Type B pancreatic cell (in vitro differentiated cells): ENCODE data around the gene PEAR1. TPM values are rescaled to one million over a fixed set of nuclear protein-coding genes. Genes with fewer than 3 reads are reported as not detected.
A peak's percentile ranks its signal among the peaks of the same experiment; 100 is the strongest.

Source experiments
- DNase-seq: peaks from one replicate; pipeline ENCODE4 v3.0.0; 2021; ENCODE audit warnings: mixed read lengths; ENCODE audit not compliant: unreplicated experiment; ENCODE audit errors: extremely low spot score
- H3K27ac Mint-ChIP-seq: 2 replicates; pipeline ENCODE4 v1.8.0; 2021; ENCODE audit warnings: mild to moderate bottlenecking, mixed read lengths
- H3K27me3 Mint-ChIP-seq: 2 replicates; pipeline ENCODE4 v1.8.0; 2021; ENCODE audit warnings: mixed read lengths
- H3K36me3 Mint-ChIP-seq: 2 replicates; pipeline ENCODE4 v1.8.0; 2021; ENCODE audit warnings: mixed read lengths
- H3K4me1 Mint-ChIP-seq: one replicate; pipeline ENCODE4 v1.8.0; 2021; ENCODE audit warnings: mixed read lengths; ENCODE audit not compliant: unreplicated experiment
- H3K4me3 Mint-ChIP-seq: 2 replicates; pipeline ENCODE4 v1.8.0; 2021; ENCODE audit warnings: mild to moderate bottlenecking, mixed read lengths
- H3K9me3 Mint-ChIP-seq: 2 replicates; pipeline ENCODE4 v1.8.0; 2021; ENCODE audit warnings: mixed read lengths
- CTCF ChIP-seq: fragments of 200-600 bp; sonication (generic); conservative IDR thresholded peaks from 2 replicates; pipeline ENCODE4 v1.5.0; 2021; ENCODE audit warnings: antibody characterized with exemption, mild to moderate bottlenecking
- total RNA-seq: library from RNA; stranded (reverse); gene quantifications from 2 replicates; pipeline ENCODE4 v1.2.1, GENCODE V29; 2021; ENCODE audit warnings: low replicate concordance

Gene PEAR1
- total RNA-seq, 1 donor from 2014 or later = 11.7 TPM

- Mint-ChIP-seq H3K9me3 (no peaks in the 10 kb centered on the region), H3K27me3 (peaks cover 69% of the 10 kb centered on the region), H3K36me3 (no peaks in the 10 kb centered on the region), H3K27ac (peak overlapping the region; percentile 60), H3K4me3 (peak overlapping the region; percentile 68), H3K4me1 (peaks cover 31% of the 10 kb centered on the region)
- TF ChIP-seq CTCF = no peak
- no peak for DNase-seq
Measured at GRCh38 chr1:156895455-156895812, 1.9 kb downstream of the PEAR1 start.

DNA sequence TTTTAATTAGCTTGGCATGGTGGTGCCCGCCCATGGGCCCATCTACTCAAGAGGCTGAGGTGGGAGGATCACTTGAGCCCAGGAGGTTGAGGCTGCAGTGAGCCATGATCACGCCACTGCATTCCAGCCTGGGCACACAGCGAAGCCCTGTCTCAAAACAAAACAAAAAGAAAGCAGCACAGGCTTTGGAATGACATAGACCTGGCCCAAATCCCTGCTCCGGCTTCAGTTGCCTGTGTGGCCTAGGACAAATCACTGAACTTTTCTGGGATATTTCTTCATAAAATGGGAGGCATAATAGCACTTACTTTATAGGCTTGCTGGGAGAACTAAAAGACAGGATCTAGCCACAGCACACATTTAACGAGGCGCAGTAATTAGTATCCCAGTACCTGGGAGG lies 2.4 kb downstream of the PEAR1 start:
- no peak for TF ChIP-seq CTCF
- Mint-ChIP-seq H3K9me3 (no peaks in the 10 kb centered on the region), H3K4me1 (peaks cover 31% of the 10 kb centered on the region), H3K27me3 (peaks cover 66% of the 10 kb centered on the region), H3K4me3 (peak overlapping the region; percentile 68), H3K27ac (peak overlapping the region; percentile 60), H3K36me3 (no peaks in the 10 kb centered on the region)
- DNase-seq = no peak

- H3K9me3 Mint-ChIP-seq = no peaks in the 10 kb centered on the region
- H3K4me3 Mint-ChIP-seq = no peak overlapping the region
- peaks cover 35% of the 10 kb centered on the region for H3K4me1 Mint-ChIP-seq
- H3K27me3 Mint-ChIP-seq = peaks cover 65% of the 10 kb centered on the region
- H3K27ac Mint-ChIP-seq = no peak overlapping the region
- no peak for DNase-seq
- H3K36me3 Mint-ChIP-seq = no peaks in the 10 kb centered on the region
- no peak for TF ChIP-seq CTCF
Measured at GRCh38 chr1:156896490-156897033, 3.0 kb downstream of the PEAR1 start.

GRCh38 chr1:156897078-156897825 lies 3.7 kb downstream of the PEAR1 start:
- no peak for DNase-seq
- H3K4me3 Mint-ChIP-seq = no peak overlapping the region
- TF ChIP-seq CTCF = no peak
- H3K4me1 Mint-ChIP-seq = peaks cover 41% of the 10 kb centered on the region
- H3K36me3 Mint-ChIP-seq = no peaks in the 10 kb centered on the region
- no peak overlapping the region for H3K27ac Mint-ChIP-seq
- peaks cover 58% of the 10 kb centered on the region for H3K27me3 Mint-ChIP-seq
- H3K9me3 Mint-ChIP-seq = no peaks in the 10 kb centered on the region

GRCh38 chr1:156898161-156898566 lies 4.6 kb downstream of the PEAR1 start:
- Mint-ChIP-seq H3K4me3 (no peak overlapping the region), H3K9me3 (no peaks in the 10 kb centered on the region), H3K27me3 (peaks cover 49% of the 10 kb centered on the region), H3K4me1 (peaks cover 47% of the 10 kb centered on the region), H3K27ac (peak overlapping the region; percentile 71), H3K36me3 (no peaks in the 10 kb centered on the region)
- TF ChIP-seq CTCF = no peak
- no peak for DNase-seq
